ENCODE measurements around the gene GADD45A. TPM values are rescaled to one million over a fixed set of nuclear protein-coding genes. Genes with fewer than 3 reads are reported as not detected.
A peak's percentile ranks its signal among the peaks of the same experiment; 100 is the strongest.

Gene GADD45A
- total and polyA plus RNA-seq, 4 donors: 26.3 to 57.9 (median 33.4) TPM

DNA sequence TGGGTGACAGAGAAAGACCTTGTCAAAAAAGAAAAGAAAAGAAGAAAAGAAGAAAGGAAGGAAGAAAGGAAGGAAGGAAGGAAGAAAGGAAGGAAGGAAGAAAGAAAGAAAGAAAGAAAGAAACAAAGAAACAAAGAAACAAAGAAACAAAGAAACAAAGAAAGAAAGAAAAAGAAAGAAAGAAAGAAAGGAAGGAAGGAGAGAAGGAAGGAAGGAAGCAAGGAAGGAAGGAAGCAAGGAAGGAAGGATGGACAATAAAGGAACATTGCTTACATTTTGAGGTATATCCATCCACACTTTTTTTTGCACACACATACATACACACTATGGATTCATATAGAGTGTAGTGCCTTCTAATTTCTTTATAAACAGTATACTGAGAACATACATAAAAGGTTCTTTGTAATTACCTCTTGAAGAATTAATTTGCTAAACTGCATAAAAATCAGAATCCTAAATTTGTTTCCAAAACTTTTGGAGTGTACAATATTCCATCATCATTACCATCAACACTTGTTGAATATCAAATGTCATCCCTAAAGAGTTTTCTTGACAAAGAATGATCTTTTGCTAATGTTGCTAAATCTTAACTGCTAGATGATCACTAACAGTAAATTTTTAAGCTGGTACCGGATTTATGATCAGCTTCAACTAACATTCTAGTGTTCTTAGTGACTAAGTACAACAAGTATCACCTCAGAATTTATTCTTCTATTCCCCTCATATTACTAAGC is 11.4 kb upstream of the GADD45A start:
- Histone ChIP-seq H3K4me1 (ENCODE audit: control insufficient read depth in 4 of 4, insufficient read depth in 4 of 4, low read length in 3 of 4) (no peaks in the 10 kb centered on the region), H3K36me3 (ENCODE audit: control insufficient read depth in 4 of 4, insufficient read depth in 3 of 4, low read depth in 1 of 4, low read length in 3 of 4) (no peaks in the 10 kb centered on the region), H3K4me3 (ENCODE audit: low read depth in 1 of 3, low read length in 3 of 3) (no peak overlapping the region), H3K9ac (ENCODE audit: low read depth in 1 of 2, low read length in 2 of 2) (no peak overlapping the region), H3K27me3 (ENCODE audit: control insufficient read depth in 4 of 4, insufficient read depth in 4 of 4, low read length in 3 of 4) (no peaks in the 10 kb centered on the region), H3K9me3 (ENCODE audit: control insufficient read depth in 4 of 4, low read length in 3 of 4) (no peaks in the 10 kb centered on the region), H3K27ac (ENCODE audit: low read depth in 1 of 2, low read length in 2 of 2) (no peak overlapping the region)
- DNase-seq (ENCODE audit: low spot score): no peak
- TF ChIP-seq SP1 (IDR thresholded peaks at IDR 0.05): no peak
- TF ChIP-seq MAX (IDR thresholded peaks at IDR 0.05): no peak
- no peak for TF ChIP-seq GABPA (IDR thresholded peaks at IDR 0.05 in 1 of 2, conservative IDR thresholded peaks at IDR 0.05 in 1 of 2)
- TF ChIP-seq, protein P1, sequence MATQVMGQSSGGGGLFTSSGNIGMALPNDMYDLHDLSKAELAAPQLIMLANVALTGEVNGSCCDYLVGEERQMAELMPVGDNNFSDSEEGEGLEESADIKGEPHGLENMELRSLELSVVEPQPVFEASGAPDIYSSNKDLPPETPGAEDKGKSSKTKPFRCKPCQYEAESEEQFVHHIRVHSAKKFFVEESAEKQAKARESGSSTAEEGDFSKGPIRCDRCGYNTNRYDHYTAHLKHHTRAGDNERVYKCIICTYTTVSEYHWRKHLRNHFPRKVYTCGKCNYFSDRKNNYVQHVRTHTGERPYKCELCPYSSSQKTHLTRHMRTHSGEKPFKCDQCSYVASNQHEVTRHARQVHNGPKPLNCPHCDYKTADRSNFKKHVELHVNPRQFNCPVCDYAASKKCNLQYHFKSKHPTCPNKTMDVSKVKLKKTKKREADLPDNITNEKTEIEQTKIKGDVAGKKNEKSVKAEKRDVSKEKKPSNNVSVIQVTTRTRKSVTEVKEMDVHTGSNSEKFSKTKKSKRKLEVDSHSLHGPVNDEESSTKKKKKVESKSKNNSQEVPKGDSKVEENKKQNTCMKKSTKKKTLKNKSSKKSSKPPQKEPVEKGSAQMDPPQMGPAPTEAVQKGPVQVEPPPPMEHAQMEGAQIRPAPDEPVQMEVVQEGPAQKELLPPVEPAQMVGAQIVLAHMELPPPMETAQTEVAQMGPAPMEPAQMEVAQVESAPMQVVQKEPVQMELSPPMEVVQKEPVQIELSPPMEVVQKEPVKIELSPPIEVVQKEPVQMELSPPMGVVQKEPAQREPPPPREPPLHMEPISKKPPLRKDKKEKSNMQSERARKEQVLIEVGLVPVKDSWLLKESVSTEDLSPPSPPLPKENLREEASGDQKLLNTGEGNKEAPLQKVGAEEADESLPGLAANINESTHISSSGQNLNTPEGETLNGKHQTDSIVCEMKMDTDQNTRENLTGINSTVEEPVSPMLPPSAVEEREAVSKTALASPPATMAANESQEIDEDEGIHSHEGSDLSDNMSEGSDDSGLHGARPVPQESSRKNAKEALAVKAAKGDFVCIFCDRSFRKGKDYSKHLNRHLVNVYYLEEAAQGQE (IDR thresholded peaks at IDR 0.05): no peak
- no peak for TF ChIP-seq EGR1 (IDR thresholded peaks at IDR 0.05; ENCODE audit: low read depth in 2 of 2)
- no peak for TF ChIP-seq ZBTB33 (IDR thresholded peaks at IDR 0.05)
- no peak for TF ChIP-seq JUND (IDR thresholded peaks at IDR 0.05)
- TF ChIP-seq, protein P2, sequence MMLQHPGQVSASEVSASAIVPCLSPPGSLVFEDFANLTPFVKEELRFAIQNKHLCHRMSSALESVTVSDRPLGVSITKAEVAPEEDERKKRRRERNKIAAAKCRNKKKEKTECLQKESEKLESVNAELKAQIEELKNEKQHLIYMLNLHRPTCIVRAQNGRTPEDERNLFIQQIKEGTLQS (IDR thresholded peaks at IDR 0.05): no peak
- TF ChIP-seq CTCF (IDR thresholded peaks at IDR 0.05; ENCODE audit: low read depth, low read length, missing input control): no peak
- no peak for TF ChIP-seq FOXA1 (IDR thresholded peaks at IDR 0.05)
- no peak for TF ChIP-seq FOXA2 (IDR thresholded peaks at IDR 0.05)
- TF ChIP-seq RXRA (IDR thresholded peaks at IDR 0.05): no peak
- 100% methylated on average over 1 of the region's 1 CpG for WGBS

- Histone ChIP-seq H3K9ac (ENCODE audit: low read depth in 1 of 2, low read length in 2 of 2) (no peak overlapping the region), H3K9me3 (ENCODE audit: control insufficient read depth in 4 of 4, low read length in 3 of 4) (no peaks in the 10 kb centered on the region), H3K4me1 (ENCODE audit: control insufficient read depth in 4 of 4, insufficient read depth in 4 of 4, low read length in 3 of 4) (no peaks in the 10 kb centered on the region), H3K4me3 (ENCODE audit: low read depth in 1 of 3, low read length in 3 of 3) (no peak overlapping the region), H3K27me3 (ENCODE audit: control insufficient read depth in 4 of 4, insufficient read depth in 4 of 4, low read length in 3 of 4) (no peaks in the 10 kb centered on the region), H3K36me3 (ENCODE audit: control insufficient read depth in 4 of 4, insufficient read depth in 3 of 4, low read depth in 1 of 4, low read length in 3 of 4) (no peaks in the 10 kb centered on the region), H3K27ac (ENCODE audit: low read depth in 1 of 2, low read length in 2 of 2) (no peak overlapping the region)
- 56% methylated on average over 4 of the region's 4 CpGs for WGBS
- TF ChIP-seq EGR1 (IDR thresholded peaks at IDR 0.05; ENCODE audit: low read depth in 2 of 2) (no peak), NR2F2 (IDR thresholded peaks at IDR 0.05) (peak; percentile 19), MAX (IDR thresholded peaks at IDR 0.05) (no peak)
- DNase-seq (ENCODE audit: low spot score): no peak
Measured at GRCh38 chr1:67674260-67675011, 10.6 kb upstream of the GADD45A start.
